Mucosa of rectum (tissue), 2 donors: ENCODE measurements around the gene MGA.

Experiments
- H3K27ac ChIP-seq, 2 donors: one replicate each; pipeline ENCODE4 v1.7.0; 2013; ENCODE audit warnings: inconsistent platforms in 2 of 2, low read depth in 2 of 2, low read length in 2 of 2
- H3K27me3 ChIP-seq, 2 donors: one replicate each; pipeline ENCODE4 v1.7.0; 2013; ENCODE audit warnings: low read length in 2 of 2; ENCODE audit not compliant: control insufficient read depth in 2 of 2, insufficient read depth in 2 of 2
- H3K36me3 ChIP-seq, 2 donors: one replicate each; pipeline ENCODE4 v1.7.0; 2013; ENCODE audit warnings: low read length in 2 of 2; ENCODE audit not compliant: control insufficient read depth in 2 of 2, insufficient read depth in 2 of 2
- H3K4me1 ChIP-seq, 2 donors: one replicate each; pipeline ENCODE4 v1.7.0; 2013; ENCODE audit warnings: low read length in 2 of 2, mild to moderate bottlenecking in 1 of 2; ENCODE audit not compliant: control insufficient read depth in 2 of 2, insufficient read depth in 2 of 2
- H3K4me3 ChIP-seq, 2 donors: one replicate each; pipeline ENCODE4 v1.7.0; 2013; ENCODE audit warnings: low read length in 2 of 2
- H3K9ac ChIP-seq, 2 donors: one replicate each; pipeline ENCODE4 v1.7.0; 2013; ENCODE audit warnings: low read length in 2 of 2, low read depth in 1 of 2, mild to moderate bottlenecking in 1 of 2
- H3K9me3 ChIP-seq, 2 donors: one replicate each; pipeline ENCODE4 v1.7.0; 2013; ENCODE audit warnings: low read length in 2 of 2; ENCODE audit not compliant: control insufficient read depth in 2 of 2
- donor health status: healthy.
- donor health status: Normal muscosa, but diverticular disease.

Gene MGA

GRCh38 chr15:41790756-41791546 lies 130.7 kb downstream of the MGA start:
- H3K4me3 ChIP-seq, result no peak overlapping the region
- no peaks in the 10 kb centered on the region for H3K9me3 ChIP-seq
- no peaks in the 10 kb centered on the region for H3K36me3 ChIP-seq
- no peak overlapping the region for H3K9ac ChIP-seq
- peak overlapping the region; percentile 5 to 22 for H3K27ac ChIP-seq
- H3K27me3 ChIP-seq, result no peaks in the 10 kb centered on the region
- peaks cover 6 to 11% of the 10 kb centered on the region in 2 donors for H3K4me1 ChIP-seq

GRCh38 chr15:41791547-41791937 lies 131.3 kb downstream of the MGA start:
- peaks cover 0 to 2% of the 10 kb centered on the region in 2 donors for H3K36me3 ChIP-seq
- no peaks in the 10 kb centered on the region for H3K9me3 ChIP-seq
- no peak overlapping the region for H3K9ac ChIP-seq
- H3K27ac ChIP-seq, result peak overlapping the region; percentile 5 to 22
- no peak overlapping the region for H3K4me3 ChIP-seq
- no peaks in the 10 kb centered on the region for H3K27me3 ChIP-seq
- H3K4me1 ChIP-seq, result peaks cover 6 to 11% of the 10 kb centered on the region in 2 donors

- Histone ChIP-seq H3K4me1 (peaks cover 6 to 11% of the 10 kb centered on the region in 2 donors), H3K9ac (no peak overlapping the region), H3K4me3 (no peak overlapping the region), H3K36me3 (peaks cover 0 to 2% of the 10 kb centered on the region in 2 donors), H3K27me3 (no peaks in the 10 kb centered on the region), H3K9me3 (no peaks in the 10 kb centered on the region), H3K27ac (no peak overlapping the region)
These were observed 131.9 kb downstream of the MGA start for GRCh38 chr15:41792000-41792637.

GRCh38 chr15:41794081-41794480 lies 133.9 kb downstream of the MGA start:
- H3K4me1 ChIP-seq, result peaks cover 6 to 11% of the 10 kb centered on the region in 2 donors
- H3K27ac ChIP-seq, result no peak overlapping the region

GRCh38 chr15:41795996-41796856 lies 136.0 kb downstream of the MGA start:
- H3K27me3 ChIP-seq, result no peaks in the 10 kb centered on the region
- H3K36me3 ChIP-seq, result peaks cover 9 to 11% of the 10 kb centered on the region in 2 donors
- no peak overlapping the region for H3K27ac ChIP-seq
- no peak overlapping the region for H3K9ac ChIP-seq
- H3K4me1 ChIP-seq, result peaks cover 0 to 3% of the 10 kb centered on the region in 2 donors
- no peaks in the 10 kb centered on the region for H3K9me3 ChIP-seq
- H3K4me3 ChIP-seq, result no peak overlapping the region

More at GRCh38 chr15:41794081-41794480, 133.9 kb downstream of the MGA start:
- Histone ChIP-seq H3K27me3 (no peaks in the 10 kb centered on the region), H3K36me3 (peaks cover 0 to 2% of the 10 kb centered on the region in 2 donors), H3K9ac (no peak overlapping the region), H3K4me3 (no peak overlapping the region), H3K9me3 (no peaks in the 10 kb centered on the region)

- H3K27me3 ChIP-seq, result no peaks in the 10 kb centered on the region
- no peaks in the 10 kb centered on the region for H3K4me1 ChIP-seq
- H3K36me3 ChIP-seq, result peaks cover 9 to 11% of the 10 kb centered on the region in 2 donors
- no peak overlapping the region for H3K9ac ChIP-seq
- no peak overlapping the region for H3K4me3 ChIP-seq
- no peaks in the 10 kb centered on the region for H3K9me3 ChIP-seq
- H3K27ac ChIP-seq, result no peak overlapping the region
These were observed 137.2 kb downstream of the MGA start for GRCh38 chr15:41797201-41797944.

- Histone ChIP-seq H3K4me1 (no peaks in the 10 kb centered on the region), H3K36me3 (peaks cover 9 to 11% of the 10 kb centered on the region in 2 donors), H3K27ac (no peak overlapping the region), H3K4me3 (no peak overlapping the region), H3K27me3 (no peaks in the 10 kb centered on the region), H3K9ac (no peak overlapping the region), H3K9me3 (no peaks in the 10 kb centered on the region)
These were observed 138.6 kb downstream of the MGA start for GRCh38 chr15:41798607-41799487.

- H3K4me3 ChIP-seq, result no peak overlapping the region
- no peak overlapping the region for H3K27ac ChIP-seq
- no peaks in the 10 kb centered on the region for H3K9me3 ChIP-seq
- no peaks in the 10 kb centered on the region for H3K27me3 ChIP-seq
- no peaks in the 10 kb centered on the region for H3K4me1 ChIP-seq
- H3K36me3 ChIP-seq, result peaks cover 9 to 11% of the 10 kb centered on the region in 2 donors
- no peak overlapping the region for H3K9ac ChIP-seq
These were observed 139.2 kb downstream of the MGA start for GRCh38 chr15:41799488-41799805.

- no peak overlapping the region for H3K27ac ChIP-seq
- H3K27me3 ChIP-seq, result no peaks in the 10 kb centered on the region
- H3K4me1 ChIP-seq, result no peaks in the 10 kb centered on the region
- no peak overlapping the region for H3K4me3 ChIP-seq
- no peaks in the 10 kb centered on the region for H3K9me3 ChIP-seq
- H3K9ac ChIP-seq, result no peak overlapping the region
- H3K36me3 ChIP-seq, result peaks cover 9 to 11% of the 10 kb centered on the region in 2 donors
These were observed 141.0 kb downstream of the MGA start for GRCh38 chr15:41801185-41801584.
